ENCODE results near the gene HTR1D. TPM values are rescaled to one million over a fixed set of nuclear protein-coding genes. Genes with fewer than 3 reads are reported as not detected.
"Not testable (repeated sequence)": the region's sequence is repeated elsewhere in the genome, so short reads cannot be mapped to it uniquely, and the experiment has no call there.

The HTR1D gene
- total RNA-seq, 2 experiments from 2014 or later: not detected

DNA sequence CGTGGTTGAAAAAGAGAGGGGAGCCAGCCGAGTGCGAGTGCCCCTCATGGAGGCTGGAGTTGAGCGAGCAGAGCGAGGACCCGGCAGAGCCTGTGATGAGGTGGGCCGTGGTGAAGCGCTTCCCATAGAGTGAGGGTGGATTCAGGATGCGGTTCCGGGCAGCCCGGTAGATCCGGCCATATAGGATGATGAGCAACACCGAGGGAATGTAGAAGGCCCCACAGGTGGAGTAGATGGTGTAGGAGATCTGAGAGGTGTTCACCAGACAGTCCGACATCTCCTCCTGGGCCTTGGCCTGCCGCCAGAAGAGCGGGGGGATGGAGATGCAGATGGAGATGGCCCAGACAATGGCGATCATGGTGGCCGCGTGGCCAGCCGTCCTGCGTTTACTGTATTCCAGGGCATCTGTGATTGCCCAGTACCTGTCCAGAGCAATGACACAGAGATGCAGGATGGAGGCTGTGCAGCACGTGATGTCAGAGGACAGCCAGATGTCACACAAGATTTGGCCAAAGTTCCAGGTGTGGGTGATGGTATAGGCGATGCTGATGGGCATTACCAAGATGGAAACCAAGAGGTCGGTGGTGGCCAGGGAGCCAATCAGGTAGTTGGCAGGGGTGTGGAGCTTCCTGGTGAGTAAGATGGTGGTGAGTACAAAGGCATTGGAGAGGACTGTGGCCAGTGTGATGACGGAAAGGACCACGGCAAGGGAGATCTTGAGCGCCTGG, 23.7 kb downstream of the HTR1D start:
- Mint-ChIP-seq H3K9me3 (no peaks in the 10 kb centered on the region), H3K4me1 (no peaks in the 10 kb centered on the region), H3K4me3 (no peak overlapping the region), H3K36me3 (ENCODE audit: low read depth) (no peaks in the 10 kb centered on the region), H3K27ac (no peak overlapping the region), H3K27me3 (peaks cover 6% of the 10 kb centered on the region)
- ChIA-PET POLR2A (interaction anchor here (0.5 kb wide), 1 partner anchor 88 kb away, joined by 5 read pairs; no protein-coding TSS in a partner anchor), CTCF (interaction anchor here (1.1 to 2.5 kb wide), 2 partner anchors 9 to 95 kb away, joined by 3 to 20 read pairs; no protein-coding TSS in a partner anchor)
- DNase-seq: no peak

- ChIA-PET POLR2A (interaction anchor here (0.6 kb wide), 1 partner anchor 121 kb away, joined by 3 read pairs; no protein-coding TSS in a partner anchor), CTCF (interaction anchor here (0.7 to 1.2 kb wide), 2 partner anchors 43 to 88 kb away, joined by 3 to 5 read pairs; no protein-coding TSS in a partner anchor)
- H3K27ac Mint-ChIP-seq: no peak overlapping the region
- no peaks in the 10 kb centered on the region for H3K36me3 Mint-ChIP-seq (ENCODE audit: low read depth)
- no peaks in the 10 kb centered on the region for H3K4me1 Mint-ChIP-seq
- DNase-seq: no peak
- no peaks in the 10 kb centered on the region for H3K9me3 Mint-ChIP-seq
- H3K27me3 Mint-ChIP-seq: peaks cover 4% of the 10 kb centered on the region
- no peak overlapping the region for H3K4me3 Mint-ChIP-seq
Observed at GRCh38 chr1:23191199-23191598, 26.1 kb downstream of the HTR1D start.

GRCh38 chr1:23188936-23189452, 28.3 kb downstream of the HTR1D start:
- H3K27me3 Mint-ChIP-seq; H3K27ac Mint-ChIP-seq; H3K36me3 Mint-ChIP-seq (ENCODE audit: low read depth); CTCF ChIA-PET; H3K9me3 Mint-ChIP-seq; DNase-seq; H3K4me3 Mint-ChIP-seq; H3K4me1 Mint-ChIP-seq: not testable (repeated sequence)
- POLR2A ChIA-PET: interaction anchor here (0.6 kb wide), 1 partner anchor 1688 kb away, joined by 3 read pairs; no protein-coding TSS in a partner anchor

DNA sequence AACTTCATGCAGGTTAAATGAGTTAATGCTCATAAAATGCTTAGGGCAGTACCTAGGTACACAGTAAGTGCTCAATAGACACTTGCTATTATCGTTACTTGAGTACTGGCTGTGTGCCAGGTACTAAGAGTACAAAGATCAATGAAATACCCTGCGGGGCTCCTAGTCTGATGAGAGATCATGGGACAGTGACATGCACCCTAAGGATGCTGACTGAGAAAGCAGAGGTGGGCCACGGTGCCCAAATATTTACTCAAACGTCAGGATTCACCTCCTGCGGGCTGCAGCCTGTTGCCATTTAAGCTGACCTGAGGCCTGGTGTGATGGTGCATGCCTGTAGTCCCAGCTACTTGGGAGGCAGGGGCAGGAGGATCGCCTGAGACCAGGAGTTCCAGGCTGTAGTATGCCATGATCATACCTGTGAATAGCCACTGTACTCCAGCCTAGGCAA, 28.8 kb downstream of the HTR1D start:
- POLR2A ChIA-PET: no interaction called here
- CTCF ChIA-PET: interaction anchor here (8.2 kb wide), 1 partner anchor 91 kb away, joined by 137 read pairs; no protein-coding TSS in a partner anchor
- no peaks in the 10 kb centered on the region for H3K27me3 Mint-ChIP-seq
- H3K4me1 Mint-ChIP-seq: peaks cover 10% of the 10 kb centered on the region
- no peak for DNase-seq
- no peak overlapping the region for H3K4me3 Mint-ChIP-seq
- no peaks in the 10 kb centered on the region for H3K36me3 Mint-ChIP-seq (ENCODE audit: low read depth)
- H3K27ac Mint-ChIP-seq: no peak overlapping the region
- H3K9me3 Mint-ChIP-seq: no peaks in the 10 kb centered on the region

DNA sequence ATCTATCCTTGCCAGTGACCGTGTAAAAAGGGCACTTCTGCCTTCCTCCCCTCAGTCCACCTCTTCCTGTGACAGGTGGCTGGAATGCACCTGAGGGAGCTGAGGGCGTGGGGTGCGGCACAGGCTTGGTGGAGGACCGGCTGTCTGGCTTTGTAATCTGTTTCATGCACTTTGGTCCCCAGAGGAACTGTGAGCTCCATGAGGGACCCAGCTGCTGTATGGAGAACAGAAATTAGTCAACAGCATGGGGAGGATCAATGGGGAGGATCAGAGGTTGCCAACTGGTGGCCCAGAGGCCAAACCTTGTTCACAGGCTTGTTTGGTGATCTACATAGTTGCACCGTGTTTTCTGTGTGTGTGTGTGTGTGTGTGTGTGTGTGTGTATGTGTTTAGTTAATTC, 29.7 kb downstream of the HTR1D start:
- no peak overlapping the region for H3K27ac Mint-ChIP-seq
- DNase-seq: no peak
- H3K9me3 Mint-ChIP-seq: no peaks in the 10 kb centered on the region
- ChIA-PET CTCF (interaction anchor here (0.6 to 8.2 kb wide), 3 partner anchors 8 to 1184 kb away, joined by 3 to 137 read pairs (median 7); no protein-coding TSS in a partner anchor), POLR2A (no interaction called here)
- H3K4me1 Mint-ChIP-seq: peaks cover 10% of the 10 kb centered on the region
- H3K4me3 Mint-ChIP-seq: no peak overlapping the region
- no peaks in the 10 kb centered on the region for H3K27me3 Mint-ChIP-seq
- no peaks in the 10 kb centered on the region for H3K36me3 Mint-ChIP-seq (ENCODE audit: low read depth)

DNA sequence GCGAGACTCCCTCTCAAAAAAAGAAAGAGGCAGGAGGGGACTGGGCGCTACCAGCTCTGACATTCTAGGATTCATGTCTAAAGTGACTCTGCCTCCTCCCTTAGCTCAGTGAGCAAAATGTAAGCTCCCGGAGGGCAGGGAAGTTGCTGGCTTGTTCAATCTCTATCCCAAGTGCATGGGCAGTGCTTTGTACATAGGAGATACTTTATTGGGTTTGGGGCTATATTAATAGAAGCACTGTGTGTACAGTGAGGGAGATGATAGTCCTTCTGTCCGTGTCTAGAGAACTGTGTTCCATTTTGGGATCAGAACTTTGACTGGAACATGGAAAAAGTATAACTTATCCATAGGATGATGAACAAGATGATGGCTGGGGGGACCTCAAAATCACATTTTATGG, 31.9 kb downstream of the HTR1D start:
- no peak for DNase-seq
- H3K27ac Mint-ChIP-seq: no peak overlapping the region
- CTCF ChIA-PET: interaction anchor here (0.8 to 8.2 kb wide), 17 partner anchors 10 to 210 kb away, joined by 3 to 137 read pairs (median 7); partner anchors contain the start of gene LUZP1
- peaks cover 4% of the 10 kb centered on the region for H3K27me3 Mint-ChIP-seq
- peaks cover 10% of the 10 kb centered on the region for H3K4me1 Mint-ChIP-seq
- H3K4me3 Mint-ChIP-seq: no peak overlapping the region
- POLR2A ChIA-PET: interaction anchor here (2.2 kb wide), 1 partner anchor 86 kb away, joined by 6 read pairs; no protein-coding TSS in a partner anchor
- no peaks in the 10 kb centered on the region for H3K36me3 Mint-ChIP-seq (ENCODE audit: low read depth)
- no peaks in the 10 kb centered on the region for H3K9me3 Mint-ChIP-seq

DNA sequence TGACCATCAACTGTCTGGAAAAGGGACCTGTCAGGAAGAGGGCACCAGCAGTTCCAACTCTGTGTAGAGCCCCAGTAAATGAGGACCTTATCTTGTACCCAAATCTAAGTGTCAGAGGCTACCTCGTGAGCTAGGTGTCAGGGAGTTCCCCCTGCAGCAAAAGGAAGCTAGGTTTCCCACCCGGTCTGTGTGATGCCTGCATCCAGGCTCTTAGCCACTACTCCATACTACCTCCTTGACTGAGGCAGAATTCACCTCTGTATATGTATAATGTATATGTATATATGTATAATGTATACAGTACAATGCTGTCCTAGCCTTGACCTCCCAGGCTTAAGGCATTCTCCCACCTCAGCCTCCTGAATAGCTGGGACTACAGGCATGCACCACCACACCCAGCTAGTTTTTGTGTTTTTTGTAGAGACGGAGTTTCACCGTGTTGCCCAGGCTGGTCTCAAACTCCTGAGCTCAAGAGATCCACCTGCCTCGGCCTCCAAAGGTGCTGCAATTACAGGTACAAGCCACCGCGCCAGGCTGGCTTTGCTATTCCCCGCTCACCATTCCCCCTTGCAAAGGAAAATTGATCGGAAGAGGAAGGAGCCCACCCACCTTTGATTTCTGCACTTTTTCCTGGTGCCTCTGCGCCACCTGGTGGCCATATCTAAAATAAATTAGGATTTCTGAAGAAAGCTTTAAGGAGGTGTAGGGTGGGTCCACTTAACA, 32.9 kb downstream of the HTR1D start:
- H3K36me3 Mint-ChIP-seq (ENCODE audit: low read depth): no peaks in the 10 kb centered on the region

DNA sequence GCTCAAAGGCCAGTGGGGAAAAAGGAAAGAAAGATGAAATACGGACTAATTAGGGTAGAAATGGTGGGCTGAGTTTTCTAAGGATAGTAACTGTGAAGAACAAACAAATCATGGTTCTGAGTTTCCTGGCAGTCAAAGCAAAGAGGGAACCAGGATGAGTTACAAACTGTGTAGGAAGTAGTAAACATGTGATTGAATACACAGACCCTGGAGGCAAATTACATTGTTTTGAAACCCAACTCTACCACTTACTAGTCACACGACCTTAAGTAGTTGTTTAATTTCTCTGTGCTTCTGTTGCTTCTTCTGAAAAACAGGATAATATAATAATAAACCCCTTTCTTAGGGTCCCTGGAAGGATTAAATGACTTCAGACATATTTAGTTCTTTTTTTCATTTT, 37.4 kb downstream of the HTR1D start:
- Mint-ChIP-seq H3K4me1 (peaks cover 26% of the 10 kb centered on the region), H3K27ac (no peak overlapping the region), H3K9me3 (no peaks in the 10 kb centered on the region), H3K27me3 (peaks cover 35% of the 10 kb centered on the region), H3K36me3 (ENCODE audit: low read depth) (no peaks in the 10 kb centered on the region), H3K4me3 (no peak overlapping the region)
- ChIA-PET POLR2A (no interaction called here), CTCF (interaction anchor here (1.4 to 3.8 kb wide), 2 partner anchors 19 to 80 kb away, joined by 3 to 23 read pairs; no protein-coding TSS in a partner anchor)
- DNase-seq: no peak

More for the DNA sequence above, 32.9 kb downstream of the HTR1D start:
- H3K4me3 Mint-ChIP-seq: no peak overlapping the region
- ChIA-PET POLR2A (interaction anchor here (2.2 kb wide), 1 partner anchor 85 kb away, joined by 6 read pairs; no protein-coding TSS in a partner anchor), CTCF (interaction anchor here (0.6 to 8.2 kb wide), 25 partner anchors 10 to 480 kb away, joined by 3 to 137 read pairs (median 5); partner anchors contain the start of gene LUZP1)
- no peaks in the 10 kb centered on the region for H3K9me3 Mint-ChIP-seq
- peak overlapping the region; percentile 10 for H3K27ac Mint-ChIP-seq
- H3K4me1 Mint-ChIP-seq: peaks cover 10% of the 10 kb centered on the region
- H3K27me3 Mint-ChIP-seq: peaks cover 9% of the 10 kb centered on the region
- DNase-seq: peak; percentile 45

- Mint-ChIP-seq H3K36me3 (ENCODE audit: low read depth) (no peaks in the 10 kb centered on the region), H3K4me1 (peaks cover 27% of the 10 kb centered on the region), H3K4me3 (no peak overlapping the region), H3K27ac (no peak overlapping the region), H3K27me3 (peaks cover 35% of the 10 kb centered on the region), H3K9me3 (peaks cover 3% of the 10 kb centered on the region)
- DNase-seq: no peak
- POLR2A ChIA-PET: no interaction called here
- CTCF ChIA-PET: interaction anchor here (1.2 to 3.8 kb wide), 3 partner anchors 19 to 79 kb away, joined by 3 to 23 read pairs (median 3); no protein-coding TSS in a partner anchor
Observed at GRCh38 chr1:23178950-23179349, 38.4 kb downstream of the HTR1D start.

- no peak for DNase-seq
- Mint-ChIP-seq H3K36me3 (ENCODE audit: low read depth) (no peaks in the 10 kb centered on the region), H3K9me3 (peaks cover 3% of the 10 kb centered on the region), H3K27ac (no peak overlapping the region), H3K4me3 (no peak overlapping the region), H3K27me3 (peaks cover 35% of the 10 kb centered on the region), H3K4me1 (peaks cover 26% of the 10 kb centered on the region)
- POLR2A ChIA-PET: no interaction called here
- CTCF ChIA-PET: interaction anchor here (1.0 to 3.8 kb wide), 6 partner anchors 18 to 97 kb away, joined by 3 to 23 read pairs (median 3); no protein-coding TSS in a partner anchor
Observed at GRCh38 chr1:23178414-23178813, 38.9 kb downstream of the HTR1D start.

GRCh38 chr1:23177438-23178380, 39.6 kb downstream of the HTR1D start:
- H3K9me3 Mint-ChIP-seq: peaks cover 3% of the 10 kb centered on the region
- CTCF ChIA-PET: interaction anchor here (0.5 to 3.8 kb wide), 6 partner anchors 30 to 158 kb away, joined by 3 to 23 read pairs (median 3); no protein-coding TSS in a partner anchor
- no peaks in the 10 kb centered on the region for H3K36me3 Mint-ChIP-seq (ENCODE audit: low read depth)
- H3K27ac Mint-ChIP-seq: peak overlapping the region; percentile 60
- peak overlapping the region; percentile 65 for H3K4me3 Mint-ChIP-seq
- peaks cover 26% of the 10 kb centered on the region for H3K4me1 Mint-ChIP-seq
- peak; percentile 47 for DNase-seq
- peaks cover 35% of the 10 kb centered on the region for H3K27me3 Mint-ChIP-seq
- POLR2A ChIA-PET: no interaction called here
